NCI-H1105 (cell line): ENCODE data around the gene DLGAP4.

Experiments used
- DNase-seq: peaks from one replicate; lab custom pipeline; 2025; lab: John Stamatoyannopoulos, UW

Gene DLGAP4

GRCh38 chr20:36308986-36309385 is 2.8 kb downstream of the DLGAP4 start:
- DNase-seq: no peak

DNA sequence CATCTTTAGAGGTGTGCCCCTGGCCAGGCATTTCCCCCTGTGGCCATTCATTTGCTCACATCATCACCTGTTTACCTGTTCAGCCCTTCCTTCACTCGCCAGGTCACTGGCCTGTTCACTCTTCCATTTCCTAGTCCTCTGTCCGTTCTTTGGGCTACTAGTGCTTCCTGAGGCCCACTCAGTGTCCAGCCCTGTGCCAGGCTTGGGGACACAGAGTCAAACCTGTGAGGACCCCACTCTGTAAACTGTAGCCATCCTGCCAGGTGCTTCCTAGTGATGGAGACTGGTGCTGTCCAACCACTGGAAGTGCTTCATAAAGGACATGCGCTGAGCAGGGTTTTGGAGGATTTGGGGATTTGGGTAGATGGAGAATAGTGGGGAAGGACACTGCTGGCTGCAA is 3.5 kb downstream of the DLGAP4 start:
- DNase-seq: no peak

DNA sequence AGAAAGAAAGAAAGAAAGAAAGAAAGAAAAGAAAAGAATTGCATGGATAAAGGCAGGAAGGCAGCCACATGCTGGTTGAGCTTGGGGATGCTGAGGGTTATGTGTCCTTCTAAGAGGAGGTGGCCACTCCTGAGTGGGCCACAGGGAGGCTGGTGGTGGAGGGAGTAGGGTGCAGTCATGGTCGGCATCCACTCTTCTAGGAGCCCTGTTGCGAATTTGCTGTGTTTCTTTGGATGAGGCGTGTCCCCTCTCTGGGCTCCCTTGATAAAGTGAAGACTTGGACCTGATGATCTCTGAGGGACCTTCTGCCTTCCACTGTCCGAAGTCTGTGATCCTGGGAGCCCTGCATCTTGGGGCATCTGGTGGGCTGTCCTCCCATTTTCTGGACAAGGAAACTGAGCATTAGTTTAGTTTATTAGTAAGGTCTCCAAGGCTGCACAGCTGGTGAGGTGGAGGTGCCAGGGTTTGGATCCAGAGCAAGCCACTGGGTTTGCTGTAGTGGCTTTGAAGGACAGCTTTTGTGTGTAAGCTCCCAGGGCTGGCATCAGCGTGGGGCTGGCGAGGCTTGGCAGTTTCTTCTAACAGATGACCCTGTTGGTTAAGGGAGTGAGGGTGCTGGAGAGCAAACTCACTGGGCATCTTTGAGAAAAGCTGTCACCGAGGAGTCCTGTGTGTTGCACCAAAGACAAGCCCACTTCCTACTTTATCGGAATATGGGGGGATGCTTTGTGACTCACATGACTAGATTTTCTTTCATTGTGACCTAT is 4.3 kb downstream of the DLGAP4 start:
- no peak for DNase-seq

GRCh38 chr20:36311141-36311853 is 5.2 kb downstream of the DLGAP4 start:
- DNase-seq: no peak

DNA sequence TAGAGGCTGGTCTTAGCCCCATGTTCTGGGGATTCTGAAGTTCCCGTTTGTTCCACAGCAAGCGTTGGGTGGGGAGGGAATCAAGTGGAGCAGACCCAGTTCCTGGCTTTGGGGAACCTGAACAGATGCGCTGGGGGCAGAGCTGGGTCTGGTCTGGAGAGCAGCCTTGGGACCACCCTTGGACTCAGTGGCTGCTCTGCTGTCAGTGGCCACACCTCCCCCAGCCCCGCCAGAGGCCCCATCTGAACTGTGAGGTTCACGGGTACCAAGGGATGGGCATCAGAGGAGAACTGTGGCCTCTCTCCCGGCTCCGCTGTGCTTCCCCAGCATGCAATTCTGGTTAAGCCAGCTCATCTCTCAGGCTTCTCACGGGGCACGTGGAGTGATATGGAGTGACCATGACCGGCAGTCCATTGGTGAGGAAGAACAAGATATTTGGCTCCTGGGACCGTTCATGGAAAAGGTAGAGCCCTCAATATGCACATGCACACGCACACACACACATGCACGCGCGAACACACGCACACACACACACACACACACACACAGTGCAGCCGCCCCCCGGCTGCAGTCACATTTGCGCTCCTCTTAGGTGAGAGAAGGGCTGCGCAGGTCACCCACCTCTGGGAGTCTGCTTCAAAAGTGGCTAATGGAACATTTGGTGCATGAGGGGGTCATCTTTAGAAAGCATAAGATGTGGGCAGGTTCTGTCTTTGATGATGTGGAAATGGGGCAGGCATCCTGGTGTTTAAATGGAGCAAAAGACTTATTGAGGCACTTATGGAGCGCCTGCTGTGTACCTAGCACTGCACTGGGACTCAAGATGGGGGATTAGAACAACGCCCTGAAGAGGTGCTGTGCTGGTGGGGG is 6.0 kb downstream of the DLGAP4 start:
- DNase-seq: no peak

GRCh38 chr20:36312724-36313441 is 6.7 kb downstream of the DLGAP4 start:
- DNase-seq: no peak

DNA sequence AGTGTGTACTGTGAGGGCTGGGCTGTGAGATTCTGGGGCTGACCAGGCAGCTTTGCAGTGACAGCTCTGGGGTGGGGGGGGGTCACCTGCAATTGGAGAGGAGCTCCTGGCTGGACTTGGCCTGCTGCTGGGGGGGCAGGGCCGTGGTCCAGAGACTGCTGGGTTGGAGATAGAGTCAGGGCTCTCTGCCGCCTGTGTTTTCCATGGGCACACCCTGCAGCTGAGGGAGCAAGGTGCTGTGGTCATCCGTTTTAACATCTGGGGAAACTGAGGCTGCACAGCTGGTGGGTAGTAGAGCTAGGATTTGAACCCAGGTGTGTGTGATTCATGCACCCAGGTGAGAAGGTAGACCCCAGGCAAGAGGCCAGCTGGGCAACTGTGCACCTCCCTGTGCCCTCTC is 7.3 kb downstream of the DLGAP4 start:
- DNase-seq: no peak

GRCh38 chr20:36313926-36314325 is 7.8 kb downstream of the DLGAP4 start:
- no peak for DNase-seq

DNA sequence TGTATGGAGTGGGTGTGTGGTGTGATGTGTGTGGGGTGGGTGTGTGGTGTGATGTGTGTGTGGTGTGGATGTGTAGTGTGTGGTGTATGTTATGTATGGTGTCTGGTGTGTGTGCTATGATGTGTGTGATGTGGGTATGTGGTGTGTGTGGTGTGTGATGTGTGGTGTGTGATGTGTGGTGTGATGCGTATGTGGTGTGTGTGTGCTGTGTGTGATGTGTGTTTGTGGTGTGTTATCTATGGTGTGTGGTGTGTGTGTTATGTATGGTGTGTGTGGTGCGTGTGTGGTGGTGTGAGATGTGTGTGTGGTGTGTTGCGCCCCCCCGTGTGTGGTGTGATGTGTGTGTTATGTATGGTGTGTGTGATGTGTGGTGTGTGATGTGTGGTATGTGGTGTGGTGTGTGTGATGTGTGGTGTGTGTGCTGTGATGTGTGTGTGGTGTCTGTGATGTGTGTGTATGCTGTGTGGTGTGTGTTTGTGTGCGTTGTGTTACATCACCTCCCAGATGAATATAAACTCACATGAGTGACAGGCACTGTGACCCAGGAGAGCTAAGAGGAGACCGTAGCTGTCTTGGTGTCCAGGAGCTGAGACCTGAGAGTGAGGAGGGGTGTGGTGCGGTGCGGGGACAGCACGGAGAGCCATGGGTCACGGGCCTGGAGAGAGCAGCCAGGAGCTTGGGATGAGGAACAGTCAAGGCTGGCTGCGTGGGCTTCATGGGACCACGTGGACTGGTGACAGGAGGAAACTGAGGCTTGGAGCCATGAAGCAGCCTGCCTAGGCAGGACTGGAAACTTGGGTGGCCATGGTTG is 8.8 kb downstream of the DLGAP4 start:
- DNase-seq: no peak

- DNase-seq: no peak
Observed at GRCh38 chr20:36315545-36316351, 9.6 kb downstream of the DLGAP4 start.

DNA sequence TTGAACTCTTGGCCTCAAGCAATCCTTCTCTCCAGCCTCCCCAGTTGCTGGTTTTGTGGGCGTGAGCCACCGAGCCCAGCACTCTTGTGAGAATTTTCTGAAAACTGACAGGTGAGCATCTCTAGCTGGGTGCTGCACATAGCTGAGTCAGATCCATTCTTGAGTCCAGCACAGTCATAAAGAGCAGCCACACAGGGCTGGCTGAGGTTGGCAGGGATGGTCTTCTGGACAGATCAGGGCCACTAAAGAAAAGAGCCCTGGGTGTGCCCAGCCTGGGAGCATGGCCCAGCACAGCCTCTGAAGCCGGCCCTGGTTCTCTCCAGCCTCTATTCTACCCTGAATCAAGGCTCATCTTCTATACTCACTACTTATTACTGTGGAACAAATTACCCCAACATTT is 11.5 kb downstream of the DLGAP4 start:
- no peak for DNase-seq

- no peak for DNase-seq
Observed at GRCh38 chr20:36318166-36318565, 12.0 kb downstream of the DLGAP4 start.

GRCh38 chr20:36319356-36320260 is 13.5 kb downstream of the DLGAP4 start:
- DNase-seq: no peak

DNA sequence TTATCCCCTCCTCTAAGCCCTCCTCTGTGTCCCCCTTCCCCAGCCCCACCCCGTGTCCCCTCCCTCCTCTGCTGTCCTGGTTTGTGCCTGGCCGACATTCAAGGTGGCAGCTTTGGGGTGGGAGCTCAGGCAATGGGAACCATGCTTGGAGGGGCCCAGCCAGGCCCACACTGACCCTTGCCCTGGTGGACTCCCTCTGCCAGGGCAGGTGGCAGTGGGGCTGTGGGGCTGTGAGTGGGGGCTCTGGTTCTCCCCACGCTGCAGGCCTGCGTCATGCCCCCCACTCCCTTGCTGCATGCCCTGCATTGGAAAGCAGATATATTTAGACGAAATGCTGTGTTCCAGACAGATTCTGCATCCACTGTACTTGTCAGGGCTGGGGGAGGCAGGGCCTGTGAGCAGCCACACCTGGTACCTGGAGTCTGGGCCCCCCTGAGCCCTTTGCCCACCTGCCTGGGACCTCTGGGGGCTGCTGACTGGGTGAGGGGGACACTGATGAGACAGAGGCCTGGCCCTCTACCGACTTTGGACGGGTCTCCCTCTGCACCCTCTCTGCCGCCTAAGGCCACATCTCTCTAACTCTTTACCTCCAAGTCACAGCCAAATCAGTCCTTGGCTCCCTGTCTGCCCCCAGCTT is 14.2 kb downstream of the DLGAP4 start:
- no peak for DNase-seq

DNA sequence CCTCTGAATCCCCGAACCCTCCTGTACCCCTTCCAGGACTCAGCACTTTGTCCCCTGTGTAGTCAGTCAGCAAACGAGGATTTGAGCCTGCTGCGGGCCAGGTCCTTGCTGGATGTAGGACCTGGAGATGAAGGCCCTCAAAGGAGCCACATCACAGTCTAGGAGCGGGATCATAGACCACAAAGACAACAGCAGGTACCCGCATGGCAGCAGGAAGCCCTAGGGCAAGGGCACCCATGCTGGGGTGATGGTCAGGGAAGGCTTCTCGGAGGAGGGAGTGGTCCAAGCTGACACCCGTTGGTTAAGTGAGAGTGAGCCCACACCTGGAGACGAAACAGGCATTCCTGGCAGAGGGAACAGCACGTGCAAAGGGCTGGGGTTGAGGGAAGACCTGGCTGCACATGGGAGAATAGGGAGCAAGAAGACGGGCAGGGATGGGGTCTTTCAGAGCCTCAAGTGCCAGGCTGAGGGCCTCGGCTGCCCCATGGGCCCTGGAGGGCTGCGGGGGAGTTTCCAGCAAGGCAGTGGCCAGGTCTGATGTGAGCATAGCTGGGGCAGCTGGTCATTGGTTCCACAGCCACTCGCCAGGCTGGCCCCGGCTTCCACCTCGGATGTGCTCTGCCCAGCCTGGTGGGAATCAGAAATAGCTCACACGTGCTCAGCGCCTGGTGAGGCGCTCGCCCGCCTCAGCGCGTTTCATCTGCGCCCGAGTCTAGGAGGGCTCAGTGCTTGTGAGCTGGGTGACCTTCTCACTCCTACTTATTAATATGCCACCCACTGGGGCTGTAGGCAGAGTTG is 15.0 kb downstream of the DLGAP4 start:
- no peak for DNase-seq

DNA sequence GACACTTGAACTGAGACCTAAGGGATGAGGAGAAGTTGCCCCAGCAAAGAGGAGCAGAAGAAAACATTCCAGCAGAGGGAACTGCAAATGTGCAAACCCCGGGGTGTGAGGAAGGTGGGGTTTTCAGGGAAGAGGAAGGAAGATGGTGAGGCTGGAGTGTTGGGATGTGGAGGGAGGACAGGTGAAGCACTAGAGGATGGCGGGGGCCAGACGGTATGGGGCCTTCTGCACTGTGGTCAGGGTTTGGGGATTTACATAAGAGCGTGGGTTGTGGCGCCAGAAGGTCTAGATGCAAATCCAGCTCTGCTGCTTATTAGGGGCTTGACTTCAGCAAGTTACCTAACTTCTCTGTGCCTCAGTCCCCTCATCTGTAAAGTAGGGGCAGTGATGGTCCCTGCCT is 16.0 kb downstream of the DLGAP4 start:
- DNase-seq: no peak

DNA sequence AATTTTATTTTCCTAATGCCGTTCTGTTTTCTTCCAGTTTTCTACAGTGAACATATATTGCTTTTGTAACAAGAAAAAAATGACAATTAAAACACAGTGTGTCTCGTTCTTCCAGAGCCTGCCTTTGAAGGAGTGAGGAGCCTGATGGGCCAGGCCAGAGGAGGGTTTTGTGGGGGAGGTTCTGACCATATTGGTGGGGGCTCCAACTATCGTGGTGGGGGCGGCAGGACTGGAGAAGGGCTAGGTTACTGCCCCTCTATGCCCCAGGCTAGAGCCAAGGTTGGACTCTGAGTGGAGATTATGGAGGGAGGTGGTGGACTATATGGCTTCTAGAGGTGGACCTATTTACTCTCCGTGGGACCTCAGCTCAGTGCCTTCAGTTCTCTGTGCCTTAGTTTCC is 24.0 kb downstream of the DLGAP4 start:
- DNase-seq: no peak

- no peak for DNase-seq
Observed at GRCh38 chr20:36331209-36331608, 25.1 kb downstream of the DLGAP4 start.
